AG04449 (cell line): ENCODE data around the gene SPRY2.
"Not testable (repeated sequence)": the region's sequence is repeated elsewhere in the genome, so short reads cannot be mapped to it uniquely, and the experiment has no call there.

Experiments used
- CTCF ChIA-PET: fragments of 350-600 bp; formaldehyde crosslinking; extraction: SDS; loops from one replicate; lab custom pipeline; 2021; ENCODE audit warnings: antibody characterized with exemption; lab: Yijun Ruan, JAX
- POLR2A ChIA-PET: fragments of 400-600, 350-600 bp; formaldehyde crosslinking; extraction: SDS; loops from one replicate; lab custom pipeline; 2020; ENCODE audit warnings: antibody characterized with exemption, inconsistent platforms; lab: Yijun Ruan, JAX
- DNase-seq: peaks from one replicate; pipeline ENCODE4 v3.0.0-alpha.2; 2010; ENCODE audit warnings: low read depth, low spot score
- H3K4me3 ChIP-seq: 2 replicates; pipeline ENCODE4 v1.5.1; 2011; ENCODE audit warnings: low read depth, mild to moderate bottlenecking, control low read depth, low read length
- CTCF ChIP-seq: IDR thresholded peaks from one replicate; pipeline ENCODE4 v1.5.1; 2011; ENCODE audit warnings: mild to moderate bottlenecking, moderate library complexity, low read length, control low read depth, inconsistent platforms; ENCODE audit not compliant: insufficient read depth; ENCODE audit errors: missing control alignments

Gene SPRY2

GRCh38 chr13:80360453-80360800 is 19.5 kb upstream of the SPRY2 start:
- ChIA-PET CTCF (interaction anchor here (1.1 to 14.4 kb wide), 4 partner anchors 9 to 681 kb away, joined by 3 to 161 read pairs (median 16); partner anchors contain the start of gene SPRY2), POLR2A (interaction anchor here (1.7 kb wide), 1 partner anchor 19 kb away, joined by 7 read pairs; the partner anchor contains the start of gene SPRY2)
- no peak for DNase-seq
- no peak overlapping the region for H3K4me3 ChIP-seq
- no peak for TF ChIP-seq CTCF

- no peak for TF ChIP-seq CTCF
- DNase-seq = no peak
- ChIA-PET CTCF (interaction anchor here (0.7 to 14.4 kb wide), 7 partner anchors 8 to 681 kb away, joined by 3 to 161 read pairs (median 4); partner anchors contain the start of gene SPRY2), POLR2A (interaction anchor here (1.7 kb wide), 1 partner anchor 19 kb away, joined by 7 read pairs; the partner anchor contains the start of gene SPRY2)
- no peak overlapping the region for H3K4me3 ChIP-seq
Measured at GRCh38 chr13:80359778-80360452, 19.0 kb upstream of the SPRY2 start.

GRCh38 chr13:80359414-80359777 is 18.5 kb upstream of the SPRY2 start:
- DNase-seq = no peak
- POLR2A ChIA-PET = interaction anchor here (1.7 kb wide), 1 partner anchor 18 kb away, joined by 7 read pairs; the partner anchor contains the start of gene SPRY2
- no peak overlapping the region for H3K4me3 ChIP-seq
- CTCF ChIA-PET = interaction anchor here (0.7 to 14.4 kb wide), 5 partner anchors 9 to 680 kb away, joined by 3 to 161 read pairs (median 4); partner anchors contain the start of gene SPRY2
- TF ChIP-seq CTCF = no peak

- DNase-seq, POLR2A ChIA-PET, H3K4me3 ChIP-seq: not testable (repeated sequence)
- CTCF ChIA-PET = interaction anchor here (14.4 kb wide), 1 partner anchor 13 kb away, joined by 161 read pairs; the partner anchor contains the start of gene SPRY2
Measured at GRCh38 chr13:80355496-80356094, 14.7 kb upstream of the SPRY2 start.

- no peak for DNase-seq
- POLR2A ChIA-PET = no interaction called here
- no peak overlapping the region for H3K4me3 ChIP-seq
- CTCF ChIA-PET = interaction anchor here (1.0 kb wide), 1 partner anchor 14 kb away, joined by 3 read pairs; no protein-coding TSS in a partner anchor
- TF ChIP-seq CTCF = no peak
Measured at GRCh38 chr13:80348750-80349149, 7.8 kb upstream of the SPRY2 start.

- ChIA-PET POLR2A (no interaction called here), CTCF (interaction anchor here (1.0 to 1.2 kb wide), 2 partner anchors 8 to 15 kb away, joined by 3 to 4 read pairs; no protein-coding TSS in a partner anchor)
- no peak for DNase-seq
- TF ChIP-seq CTCF = no peak
- H3K4me3 ChIP-seq = no peak overlapping the region
Measured at GRCh38 chr13:80348314-80348713, 7.4 kb upstream of the SPRY2 start.
